Kidney (tissue), 14 donors: Measurements from ENCODE around the gene TMEM54. TPM values are rescaled to one million over a fixed set of nuclear protein-coding genes. Genes with fewer than 3 reads are reported as not detected.

Source experiments
- DNase-seq, 5 donors: peaks; one replicate each; pipeline ENCODE4 v3.0.0-alpha.2; 2013 to 2020
- FAIRE-seq: peaks from 2 replicates; lab custom pipeline; 2012; peaks lifted over from hg19 to GRCh38; lab: Jason Lieb, UNC
- H3K27ac ChIP-seq, 2 donors: one replicate each; pipeline ENCODE4 v1.7.0; 2013; ENCODE audit warnings: low read depth in 2 of 2, low read length in 2 of 2, inconsistent platforms in 1 of 2
- H3K27me3 ChIP-seq: one replicate; pipeline ENCODE4 v1.7.1; 2013; ENCODE audit warnings: low read length, inconsistent platforms; ENCODE audit not compliant: control insufficient read depth, insufficient read depth
- H3K36me3 ChIP-seq, 3 donors: one replicate each; pipeline versions ENCODE4 v1.7.0 to v1.7.1; 2013; ENCODE audit warnings: low read length in 3 of 3, control low read depth in 1 of 3, inconsistent platforms in 1 of 3; ENCODE audit not compliant: insufficient read depth in 3 of 3, control insufficient read depth in 2 of 3
- H3K4me1 ChIP-seq, 3 donors: one replicate each; pipeline versions ENCODE4 v1.7.0 to v1.7.1; 2013; ENCODE audit warnings: low read length in 3 of 3, inconsistent platforms in 1 of 3, low read depth in 1 of 3; ENCODE audit not compliant: control insufficient read depth in 2 of 3, insufficient read depth in 2 of 3
- H3K4me3 ChIP-seq, 3 donors: one replicate each; pipeline versions ENCODE4 v1.7.0 to v1.8.1; 2013; ENCODE audit warnings: low read length in 3 of 3, control low read depth in 1 of 3, inconsistent platforms in 1 of 3
- H3K9ac ChIP-seq, 3 donors: one replicate each; pipeline versions ENCODE4 v1.7.0 to v1.7.1; 2013; ENCODE audit warnings: low read length in 3 of 3, control low read depth in 1 of 3, inconsistent platforms in 1 of 3
- H3K9me3 ChIP-seq, 3 donors: one replicate each; pipeline versions ENCODE4 v1.7.0 to v1.7.1; 2013; ENCODE audit warnings: low read length in 3 of 3, control low read depth in 1 of 3, inconsistent platforms in 1 of 3; ENCODE audit not compliant: control insufficient read depth in 2 of 3, insufficient read depth in 1 of 3
- CTCF ChIP-seq: IDR thresholded peaks from 3 replicates; pipeline ENCODE4 v1.5.1; 2012; ENCODE audit warnings: mild to moderate bottlenecking, moderate library complexity, borderline replicate concordance; ENCODE audit not compliant: insufficient read depth; ENCODE audit errors: extremely low read depth
- intact Hi-C: fragments of 100-400 bp; cut with DNase I; formaldehyde crosslinking; loops from one replicate; pipeline ENCODE4 v1.11.1; 2022
- polyA plus RNA-seq: library from polyadenylated mRNA; stranded (reverse); fragments of 350-450 nt; fragmentation: Illumina TruSeq; extraction: RNeasy Lipid Tissue Mini Kit (QIAGEN cat#74804); gene quantifications from one replicate; pipeline ENCODE4 v1.2.3, GENCODE V29; 2014; ENCODE audit warnings: low read depth, low replicate concordance; ENCODE audit not compliant: insufficient read depth
- total RNA-seq: library from RNA; stranded (reverse); fragmentation: NEBNext Ultra II Directional; extraction: Animal tissue kit (Norgen Biotek cat#: 25700); gene quantifications from one replicate; pipeline ENCODE4 v1.2.1, GENCODE V29; 2021
- donor health status: control.
- donor health status: control.
- donor health status: control.
- donor health status: control.
- donor health status: control.
- donor health status: DM: yes; HTN: yes; CAD: no.
- donor health status: Normal renal cell carcinoma (clear cell type).

The TMEM54 gene
- total and polyA plus RNA-seq, 2 donors from 2014 or later, result 45.9 to 55.2 TPM

GRCh38 chr1:32898056-32898455, 3.1 kb downstream of the TMEM54 start:
- TF ChIP-seq CTCF, result no peak
- no peak for FAIRE-seq
- DNase-seq, result no peak
- H3K4me1 ChIP-seq, result peaks cover 0 to 8% (median 0%) of the 10 kb centered on the region in 3 donors
- no peaks in the 10 kb centered on the region for H3K9me3 ChIP-seq
- intact Hi-C loops, result no loop called here
- H3K4me3 ChIP-seq, result no peak overlapping the region
- no peaks in the 10 kb centered on the region for H3K27me3 ChIP-seq
- no peaks in the 10 kb centered on the region for H3K36me3 ChIP-seq
- no peak overlapping the region for H3K9ac ChIP-seq
- no peak overlapping the region for H3K27ac ChIP-seq

GRCh38 chr1:32897082-32898049, 3.8 kb downstream of the TMEM54 start:
- TF ChIP-seq CTCF, result no peak
- H3K9me3 ChIP-seq, result no peaks in the 10 kb centered on the region
- peaks cover 0 to 11% (median 0%) of the 10 kb centered on the region in 3 donors for H3K4me1 ChIP-seq
- intact Hi-C loops, result no loop called here
- no peak for DNase-seq
- no peak overlapping the region for H3K4me3 ChIP-seq
- no peak overlapping the region for H3K27ac ChIP-seq
- no peaks in the 10 kb centered on the region for H3K27me3 ChIP-seq
- no peak for FAIRE-seq
- no peak overlapping the region for H3K9ac ChIP-seq
- H3K36me3 ChIP-seq, result no peaks in the 10 kb centered on the region

GRCh38 chr1:32896451-32896850, 4.7 kb downstream of the TMEM54 start:
- TF ChIP-seq CTCF, result no peak
- Histone ChIP-seq H3K4me1 (peaks cover 0 to 9% (median 0%) of the 10 kb centered on the region in 3 donors), H3K27me3 (no peaks in the 10 kb centered on the region), H3K9ac (no peak overlapping the region), H3K36me3 (no peaks in the 10 kb centered on the region), H3K4me3 (no peak overlapping the region), H3K27ac (no peak overlapping the region), H3K9me3 (no peaks in the 10 kb centered on the region)
- DNase-seq (peak in 1 of 5 donors; percentile 35), FAIRE-seq (no peak)
- intact Hi-C loops, result no loop called here
